Mesenchymal stem cell (in vitro differentiated cells and primary cell): ENCODE data around the gene KRT75.

Experiments used
- DNase-seq: peaks from one replicate; pipeline ENCODE4 v3.0.0-alpha.2; 2013
- H2AFZ ChIP-seq: one replicate; pipeline ENCODE4 v1.6.1; 2013; ENCODE audit warnings: low read depth, mild to moderate bottlenecking, control low read depth, inconsistent platforms, low read length, moderate library complexity
- H2AK5ac ChIP-seq: 2 replicates; pipeline ENCODE4 v1.6.1; 2013; ENCODE audit warnings: low read length, moderate library complexity, mild to moderate bottlenecking, inconsistent platforms; ENCODE audit not compliant: severe bottlenecking
- H2BK120ac ChIP-seq: one replicate; pipeline ENCODE4 v1.6.1; 2013; ENCODE audit warnings: low read depth, mild to moderate bottlenecking, inconsistent platforms, low read length, moderate library complexity
- H2BK12ac ChIP-seq, 2 experiments: one replicate each; pipeline ENCODE4 v1.6.1; 2013; ENCODE audit warnings: inconsistent platforms in 2 of 2, low read length in 2 of 2, mild to moderate bottlenecking in 2 of 2, moderate library complexity in 2 of 2, control low read depth in 1 of 2
- H2BK15ac ChIP-seq: one replicate; pipeline ENCODE4 v1.6.1; 2013; ENCODE audit warnings: mild to moderate bottlenecking, low read depth, inconsistent platforms; ENCODE audit not compliant: poor library complexity, severe bottlenecking
- H2BK5ac ChIP-seq: 2 replicates; pipeline ENCODE4 v1.6.1; 2013; ENCODE audit warnings: low read depth, mild to moderate bottlenecking, low read length, control low read depth, inconsistent platforms; ENCODE audit not compliant: poor library complexity, severe bottlenecking
- H3K14ac ChIP-seq, 2 experiments: one replicate each; pipeline ENCODE4 v1.6.1; 2013; ENCODE audit warnings: inconsistent platforms in 2 of 2, low read length in 2 of 2, control low read depth in 1 of 2, mild to moderate bottlenecking in 1 of 2, moderate library complexity in 1 of 2
- H3K18ac ChIP-seq, 2 experiments: one replicate each; pipeline ENCODE4 v1.6.1; 2013; ENCODE audit warnings: inconsistent platforms in 2 of 2, low read length in 2 of 2, control low read depth in 1 of 2, low read depth in 1 of 2, mild to moderate bottlenecking in 1 of 2
- H3K23ac ChIP-seq, 2 experiments: one replicate each; pipeline ENCODE4 v1.6.1; 2013; ENCODE audit warnings: inconsistent platforms in 2 of 2, low read length in 2 of 2, mild to moderate bottlenecking in 2 of 2, moderate library complexity in 2 of 2, control low read depth in 1 of 2
- H3K27ac ChIP-seq: 2 replicates; pipeline ENCODE4 v1.5.1; 2013; ENCODE audit warnings: mild to moderate bottlenecking, moderate library complexity, low read length, control low read depth, inconsistent platforms; ENCODE audit not compliant: poor library complexity, severe bottlenecking
- H3K27me3 ChIP-seq, 2 experiments: 2 replicates each; pipeline versions ENCODE4 v1.6.1 to v1.7.0; 2013; ENCODE audit warnings: low read length in 2 of 2, mild to moderate bottlenecking in 2 of 2, moderate library complexity in 2 of 2, control low read depth in 1 of 2, inconsistent platforms in 1 of 2; ENCODE audit not compliant: control insufficient read depth in 1 of 2, insufficient read depth in 1 of 2
- H3K36me3 ChIP-seq, 2 experiments: 2 replicates each; pipeline versions ENCODE4 v1.6.1 to v1.7.0; 2013; ENCODE audit warnings: low read length in 2 of 2, control low read depth in 1 of 2, inconsistent platforms in 1 of 2, low read depth in 1 of 2, mild to moderate bottlenecking in 1 of 2; ENCODE audit not compliant: insufficient read depth in 2 of 2, control insufficient read depth in 1 of 2
- H3K4ac ChIP-seq, 2 experiments: one replicate each; pipeline ENCODE4 v1.6.1; 2013; ENCODE audit warnings: inconsistent platforms in 2 of 2, low read length in 2 of 2, mild to moderate bottlenecking in 2 of 2, moderate library complexity in 2 of 2, control low read depth in 1 of 2, low read depth in 1 of 2
- H3K4me1 ChIP-seq: 2 replicates; pipeline ENCODE4 v1.6.1; 2013; ENCODE audit warnings: low read depth, low read length, control low read depth; ENCODE audit not compliant: control insufficient read depth, insufficient read depth
- H3K4me2 ChIP-seq: 2 replicates; pipeline ENCODE4 v1.6.1; 2013; ENCODE audit warnings: low read length, mild to moderate bottlenecking, inconsistent platforms; ENCODE audit not compliant: poor library complexity, severe bottlenecking
- H3K4me3 ChIP-seq, 2 experiments: 2 replicates each; pipeline versions ENCODE4 v1.5.1 to v1.7.0; 2013; ENCODE audit warnings: low read length in 2 of 2, mild to moderate bottlenecking in 2 of 2, control low read depth in 1 of 2, low read depth in 1 of 2; ENCODE audit not compliant: insufficient read depth in 1 of 2
- H3K79me1 ChIP-seq: replicated peaks from 2 replicates; pipeline ENCODE4 v1.6.1; 2013; ENCODE audit warnings: mild to moderate bottlenecking, control low read depth, low read length, inconsistent platforms; ENCODE audit not compliant: poor library complexity, severe bottlenecking
- H3K9ac ChIP-seq: 2 replicates; pipeline ENCODE4 v1.7.0; 2013; ENCODE audit warnings: mild to moderate bottlenecking, low read length, moderate library complexity
- H3K9me3 ChIP-seq: 2 replicates; pipeline ENCODE4 v1.7.0; 2013; ENCODE audit warnings: mild to moderate bottlenecking, low read length; ENCODE audit not compliant: control insufficient read depth
- H4K8ac ChIP-seq: one replicate; pipeline ENCODE4 v1.6.1; 2013; ENCODE audit warnings: inconsistent platforms, mild to moderate bottlenecking, low read length, moderate library complexity
- H4K91ac ChIP-seq: one replicate; pipeline ENCODE4 v1.6.1; 2013; ENCODE audit warnings: mild to moderate bottlenecking, low read length, inconsistent platforms
- WGBS: methylation state at CpG from one replicate; pipeline ENCODE4 v1.1.7; 2013; ENCODE audit warnings: mixed read lengths; 5-methylcytosine and 5-hydroxymethylcytosine counted together

The KRT75 gene

DNA sequence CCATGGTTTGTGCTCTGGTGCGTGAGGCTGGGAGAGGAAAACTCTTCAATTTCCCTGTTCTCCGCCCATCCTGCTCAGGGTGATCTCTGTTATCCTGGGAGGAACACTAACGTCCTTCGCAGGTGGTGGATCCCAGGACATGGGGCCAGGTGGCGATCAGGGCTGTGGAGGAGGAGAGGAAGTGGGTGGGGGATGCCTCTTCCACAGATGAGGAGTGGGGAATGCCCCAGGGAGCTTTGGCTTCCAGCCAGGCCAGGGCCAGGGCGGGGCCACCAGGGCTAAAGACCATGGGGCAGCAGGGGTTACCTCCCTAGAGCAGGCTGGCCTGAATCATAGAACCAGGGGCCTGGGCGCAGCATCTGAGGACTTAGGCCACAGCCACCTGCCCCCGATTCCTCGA is 3.3 kb upstream of the KRT75 start:
- H2BK15ac ChIP-seq = no peak overlapping the region
- no peak overlapping the region for H2BK12ac ChIP-seq
- no peak for DNase-seq
- no peaks in the 10 kb centered on the region for H3K36me3 ChIP-seq
- H2AK5ac ChIP-seq = no peak overlapping the region
- H4K91ac ChIP-seq = no peak overlapping the region
- H3K4me1 ChIP-seq = no peaks in the 10 kb centered on the region
- no peak overlapping the region for H3K4me3 ChIP-seq
- no peak overlapping the region for H2BK5ac ChIP-seq
- H3K27me3 ChIP-seq = peaks cover 23 to 27% of the 10 kb centered on the region in 2 experiments
- no peak overlapping the region for H3K9ac ChIP-seq
- H3K14ac ChIP-seq = no peak overlapping the region
- H3K79me1 ChIP-seq = no peaks in the 10 kb centered on the region
- H3K18ac ChIP-seq = no peak overlapping the region
- no peak overlapping the region for H2BK120ac ChIP-seq
- no peak overlapping the region for H3K23ac ChIP-seq
- H3K4ac ChIP-seq = no peak overlapping the region
- no peak overlapping the region for H3K27ac ChIP-seq
- no peak overlapping the region for H3K4me2 ChIP-seq
- H4K8ac ChIP-seq = no peak overlapping the region
- H3K9me3 ChIP-seq = no peaks in the 10 kb centered on the region
- 74% methylated on average over 6 of the region's 9 CpGs for WGBS
- no peak overlapping the region for H2AFZ ChIP-seq

- no peak overlapping the region for H4K8ac ChIP-seq
- no peak overlapping the region for H3K14ac ChIP-seq
- WGBS = 79% methylated on average over 7 of the region's 9 CpGs
- no peak overlapping the region for H3K27ac ChIP-seq
- H2BK12ac ChIP-seq = no peak overlapping the region
- H3K4me3 ChIP-seq = no peak overlapping the region
- H3K27me3 ChIP-seq = peaks cover 25 to 29% of the 10 kb centered on the region in 2 experiments
- no peaks in the 10 kb centered on the region for H3K36me3 ChIP-seq
- H2AK5ac ChIP-seq = no peak overlapping the region
- no peak overlapping the region for H3K4ac ChIP-seq
- H2BK120ac ChIP-seq = no peak overlapping the region
- no peak overlapping the region for H2BK15ac ChIP-seq
- no peak overlapping the region for H3K23ac ChIP-seq
- no peaks in the 10 kb centered on the region for H3K4me1 ChIP-seq
- no peaks in the 10 kb centered on the region for H3K9me3 ChIP-seq
- no peaks in the 10 kb centered on the region for H3K79me1 ChIP-seq
- no peak for DNase-seq
- no peak overlapping the region for H3K9ac ChIP-seq
- no peak overlapping the region for H3K4me2 ChIP-seq
- no peak overlapping the region for H2BK5ac ChIP-seq
- H3K18ac ChIP-seq = no peak overlapping the region
- H4K91ac ChIP-seq = no peak overlapping the region
- H2AFZ ChIP-seq = no peak overlapping the region
These were observed 2.8 kb upstream of the KRT75 start for GRCh38 chr12:52436828-52437474.

DNA sequence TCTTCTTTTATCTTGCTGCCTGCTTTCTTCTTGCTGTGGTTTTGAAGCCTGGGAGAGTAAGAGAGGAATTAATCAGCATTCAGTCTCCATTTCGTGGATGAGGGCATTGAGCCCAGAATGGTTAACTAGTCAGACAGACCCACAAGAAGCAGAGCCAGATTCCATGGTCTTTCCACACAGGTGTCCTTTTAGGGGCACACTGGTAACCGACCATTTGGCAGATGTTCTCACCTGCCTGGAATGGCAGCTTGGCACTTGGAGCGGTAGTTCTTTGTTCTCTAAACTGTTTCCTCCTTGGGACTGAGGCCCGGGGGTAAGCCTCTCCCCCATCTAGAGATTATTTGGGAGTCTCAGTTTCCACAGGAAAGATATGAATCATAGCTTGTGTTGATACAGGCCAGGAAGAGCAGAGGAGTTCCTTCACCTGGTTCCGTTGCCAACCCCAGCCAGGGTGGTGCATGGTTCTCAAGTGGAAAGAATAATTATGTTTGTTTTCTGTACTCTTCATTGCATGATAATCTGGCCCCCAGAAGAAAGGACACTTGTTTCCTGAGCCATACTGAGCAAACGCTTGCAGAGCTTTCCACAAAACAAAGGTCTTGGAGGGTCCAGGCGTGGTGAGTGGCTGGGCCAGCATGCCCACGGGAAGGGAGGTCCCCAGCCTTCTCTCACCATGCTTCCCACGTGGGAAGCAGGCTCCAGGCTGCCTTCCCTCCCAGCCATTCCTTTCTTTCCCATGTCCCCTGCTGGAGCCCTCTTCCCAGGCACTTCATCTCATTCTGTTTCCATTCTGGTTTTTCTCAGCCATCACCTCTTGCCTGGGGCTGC is 2.0 kb upstream of the KRT75 start:
- Histone ChIP-seq H2AFZ (no peak overlapping the region), H3K4me1 (no peaks in the 10 kb centered on the region), H2AK5ac (no peak overlapping the region), H3K23ac (no peak overlapping the region), H3K4ac (no peak overlapping the region), H3K4me3 (no peak overlapping the region), H4K91ac (no peak overlapping the region), H2BK120ac (no peak overlapping the region), H3K9ac (no peak overlapping the region), H2BK5ac (no peak overlapping the region), H3K79me1 (no peaks in the 10 kb centered on the region), H3K9me3 (no peaks in the 10 kb centered on the region), H3K4me2 (no peak overlapping the region), H3K27me3 (peaks cover 19 to 36% of the 10 kb centered on the region in 2 experiments), H3K14ac (no peak overlapping the region), H3K18ac (no peak overlapping the region), H4K8ac (no peak overlapping the region), H2BK15ac (no peak overlapping the region), H3K27ac (no peak overlapping the region), H2BK12ac (no peak overlapping the region), H3K36me3 (no peaks in the 10 kb centered on the region)
- no peak for DNase-seq
- 72% methylated on average over 9 of the region's 9 CpGs for WGBS

- no peak overlapping the region for H2AK5ac ChIP-seq
- DNase-seq = no peak
- H3K4me2 ChIP-seq = no peak overlapping the region
- H3K14ac ChIP-seq = no peak overlapping the region
- no peak overlapping the region for H4K91ac ChIP-seq
- no peak overlapping the region for H3K27ac ChIP-seq
- H2BK15ac ChIP-seq = no peak overlapping the region
- no peak overlapping the region for H3K4ac ChIP-seq
- H3K27me3 ChIP-seq = peaks cover 25 to 42% of the 10 kb centered on the region in 2 experiments
- H2BK120ac ChIP-seq = no peak overlapping the region
- H3K79me1 ChIP-seq = no peaks in the 10 kb centered on the region
- no peak overlapping the region for H3K9ac ChIP-seq
- no peak overlapping the region for H2BK5ac ChIP-seq
- H3K4me1 ChIP-seq = no peaks in the 10 kb centered on the region
- H3K18ac ChIP-seq = no peak overlapping the region
- H3K36me3 ChIP-seq = no peaks in the 10 kb centered on the region
- no peak overlapping the region for H4K8ac ChIP-seq
- no peak overlapping the region for H2AFZ ChIP-seq
- H2BK12ac ChIP-seq = no peak overlapping the region
- no peak overlapping the region for H3K23ac ChIP-seq
- H3K4me3 ChIP-seq = no peak overlapping the region
- no peaks in the 10 kb centered on the region for H3K9me3 ChIP-seq
- 84% methylated on average over 6 of the region's 6 CpGs for WGBS
These were observed 1.5 kb upstream of the KRT75 start for GRCh38 chr12:52435659-52435999.
